Right lobe of liver (tissue), 6 donors: ENCODE data around the gene BIN1. TPM values are rescaled to one million over a fixed set of nuclear protein-coding genes. Genes with fewer than 3 reads are reported as not detected.

ENCODE experiments used
- ATAC-seq, 4 donors: fragments of 200-7000 bp; cut with Tn5 transposase; one replicate each; pipeline ENCODE4 v1.9.1; 2020; ENCODE audit warnings: mild to moderate bottlenecking in 4 of 4, moderate library complexity in 4 of 4
- DNase-seq, 3 donors: peaks; one replicate each; pipeline ENCODE4 v3.0.0-alpha.2; 2020
- H3K27ac ChIP-seq, 3 donors: fragments of 200-600 bp; one replicate each; pipeline ENCODE4 v1.8.0; 2022
- H3K27me3 ChIP-seq, 2 donors: fragments of 200-600 bp; one replicate each; pipeline ENCODE4 v1.8.0; 2022
- H3K36me3 ChIP-seq, 4 donors: fragments of 200-600 bp; sonication (generic) in 1 of 4; one replicate each; pipeline versions ENCODE4 v1.5.1 to v1.8.0; 2017 to 2022; ENCODE audit warnings: control low read depth in 1 of 4
- H3K4me1 ChIP-seq, 4 donors: fragments of 200-600 bp; sonication (generic) in 1 of 4; one replicate each; pipeline versions ENCODE4 v1.5.1 to v1.8.0; 2017 to 2022; ENCODE audit warnings: control low read depth in 1 of 4
- H3K4me3 ChIP-seq, 3 donors: fragments of 200-600 bp; one replicate each; pipeline ENCODE4 v1.8.0; 2022
- H3K9me3 ChIP-seq, 4 donors: fragments of 200-600 bp; sonication (generic) in 1 of 4; one replicate each; pipeline versions ENCODE4 v1.5.1 to v1.8.0; 2017 to 2022; ENCODE audit warnings: control low read depth in 1 of 4
- POLR2A ChIP-seq: fragments of 450-650 bp; IDR thresholded peaks from one replicate; pipeline ENCODE4 v1.6.1; 2017; ENCODE audit warnings: antibody characterized with exemption, mild to moderate bottlenecking
- WGBS: methylation state at CpG from one replicate; pipeline ENCODE4 v1.1.6; 2018; ENCODE audit warnings: low coverage, low lambda C conversion rate; ENCODE audit not compliant: insufficient coverage; ENCODE audit errors: missing lambda C conversion rate; 5-methylcytosine and 5-hydroxymethylcytosine counted together
- intact Hi-C, 2 donors: fragments of 100-400 bp; cut with DNase I; formaldehyde crosslinking; loops; one replicate each; pipeline versions ENCODE4 v1.11.2 to v1.14.1; 2022
- total RNA-seq, 6 experiments: library from RNA; depleted of rRNA in 2 of 6; stranded (reverse); fragments of >200 nt in 2 of 6; fragmentation: NEBNext Ultra II Directional in 3 of 6; extraction: Animal tissue kit (Norgen Biotek cat#: 25700) in 3 of 6; gene quantifications; one replicate each; pipeline versions ENCODE4 v1.1.0 to v1.2.4, GENCODE V29; 2016 to 2023
- TF ChIP-seq, protein P1 (sequence below), 4 donors: fragments of 200-600 bp in 3 of 4; fragments of 450-650 bp in 1 of 4; IDR thresholded peaks; one replicate each; pipeline versions ENCODE4 v1.5.1 to v1.8.0; 2016 to 2022; ENCODE audit warnings: antibody characterized with exemption in 4 of 4, mild to moderate bottlenecking in 2 of 4
- donor health status: DM: no; HTN: yes; CAD: no.
- donor health status: DM: no; HTN: no; CAD: no.
- donor health status: DM: no; HTN: no; CAD: no.
- donor health status: DM: no; HTN: yes; CAD: no.
- donor health status: DM: no; HTN: yes; CAD: no.

The BIN1 gene
- total RNA-seq, 6 experiments from 2014 or later = 20.4 to 30.8 (median 26.3) TPM

DNA sequence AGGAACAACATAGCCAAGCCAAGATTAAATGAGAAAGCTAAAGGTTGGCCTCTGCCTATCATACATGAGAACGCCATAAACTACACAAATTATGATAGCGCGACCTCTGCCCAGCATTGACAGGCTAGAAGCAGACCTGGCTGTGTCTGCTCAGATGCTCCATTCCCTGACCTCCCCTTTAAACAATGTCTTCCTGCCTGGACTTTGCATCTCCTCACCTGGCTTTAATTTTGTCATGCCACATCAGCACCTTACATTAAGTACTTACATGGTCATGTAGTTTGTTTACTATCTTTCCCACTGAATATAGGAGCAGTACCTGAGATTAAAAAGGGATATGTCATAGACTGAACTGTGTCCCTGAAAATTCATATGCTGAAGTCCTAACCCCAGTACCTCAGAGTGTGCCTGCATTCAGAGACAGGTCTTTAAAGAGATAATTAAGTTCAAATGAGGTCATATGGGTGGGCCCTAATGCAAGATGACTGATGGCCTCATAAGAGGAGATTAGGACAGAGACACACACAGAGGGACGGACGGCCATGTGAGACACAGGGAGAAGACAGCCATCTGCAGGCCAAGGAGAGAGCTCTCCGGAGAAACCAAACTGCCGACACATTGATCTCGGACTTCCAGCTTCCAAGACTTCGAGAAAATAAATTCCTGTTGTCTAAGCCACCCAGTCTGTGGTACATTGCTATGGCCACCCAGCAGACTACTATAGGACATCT lies 103.7 kb downstream of the BIN1 start:
- Histone ChIP-seq H3K4me1 (no peaks in the 10 kb centered on the region), H3K9me3 (no peaks in the 10 kb centered on the region), H3K36me3 (no peaks in the 10 kb centered on the region), H3K4me3 (no peak overlapping the region), H3K27ac (no peak overlapping the region), H3K27me3 (no peaks in the 10 kb centered on the region)
- ATAC-seq (peak; percentile 94 to 97 (median 96)), DNase-seq (peak in 2 of 3 donors; percentile 44 to 59)
- 26% methylated on average over 8 of the region's 9 CpGs for WGBS
- TF ChIP-seq, protein P1, sequence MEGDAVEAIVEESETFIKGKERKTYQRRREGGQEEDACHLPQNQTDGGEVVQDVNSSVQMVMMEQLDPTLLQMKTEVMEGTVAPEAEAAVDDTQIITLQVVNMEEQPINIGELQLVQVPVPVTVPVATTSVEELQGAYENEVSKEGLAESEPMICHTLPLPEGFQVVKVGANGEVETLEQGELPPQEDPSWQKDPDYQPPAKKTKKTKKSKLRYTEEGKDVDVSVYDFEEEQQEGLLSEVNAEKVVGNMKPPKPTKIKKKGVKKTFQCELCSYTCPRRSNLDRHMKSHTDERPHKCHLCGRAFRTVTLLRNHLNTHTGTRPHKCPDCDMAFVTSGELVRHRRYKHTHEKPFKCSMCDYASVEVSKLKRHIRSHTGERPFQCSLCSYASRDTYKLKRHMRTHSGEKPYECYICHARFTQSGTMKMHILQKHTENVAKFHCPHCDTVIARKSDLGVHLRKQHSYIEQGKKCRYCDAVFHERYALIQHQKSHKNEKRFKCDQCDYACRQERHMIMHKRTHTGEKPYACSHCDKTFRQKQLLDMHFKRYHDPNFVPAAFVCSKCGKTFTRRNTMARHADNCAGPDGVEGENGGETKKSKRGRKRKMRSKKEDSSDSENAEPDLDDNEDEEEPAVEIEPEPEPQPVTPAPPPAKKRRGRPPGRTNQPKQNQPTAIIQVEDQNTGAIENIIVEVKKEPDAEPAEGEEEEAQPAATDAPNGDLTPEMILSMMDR (IDR thresholded peaks at IDR 0.05) = peak in 3 of 4 donors; percentile 36 to 46 (median 41)
- no peak for TF ChIP-seq POLR2A
- intact Hi-C loops = no loop called here

DNA sequence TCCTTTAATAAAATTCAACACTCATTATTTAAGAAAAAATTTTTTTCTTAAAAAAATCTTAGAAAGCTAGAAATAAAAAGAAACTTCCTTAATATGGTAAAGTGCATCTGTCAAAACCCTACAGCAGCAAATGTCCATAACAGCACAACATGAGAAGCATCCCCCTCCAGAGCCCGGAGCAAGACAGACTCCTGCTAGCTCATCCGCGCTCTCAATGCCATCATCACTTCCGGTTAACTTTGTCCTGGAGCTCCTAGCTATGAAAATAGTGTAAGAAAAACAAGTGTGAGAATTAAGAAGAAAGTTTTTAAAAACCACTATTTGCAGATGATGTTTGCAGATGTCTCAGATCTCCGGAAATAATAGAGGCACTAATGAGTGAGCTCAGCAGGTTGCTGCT lies 105.2 kb downstream of the BIN1 start:
- ATAC-seq = no peak
- no peaks in the 10 kb centered on the region for H3K27me3 ChIP-seq
- DNase-seq = no peak
- TF ChIP-seq, protein P1 (IDR thresholded peaks at IDR 0.05) = no peak
- no peak for TF ChIP-seq POLR2A
- no peak overlapping the region for H3K4me3 ChIP-seq
- H3K4me1 ChIP-seq = peaks cover 0 to 9% (median 4%) of the 10 kb centered on the region in 4 donors
- no peak overlapping the region for H3K27ac ChIP-seq
- no peaks in the 10 kb centered on the region for H3K9me3 ChIP-seq
- 77% methylated on average over 5 of the region's 5 CpGs for WGBS
- intact Hi-C loops = no loop called here
- no peaks in the 10 kb centered on the region for H3K36me3 ChIP-seq

DNA sequence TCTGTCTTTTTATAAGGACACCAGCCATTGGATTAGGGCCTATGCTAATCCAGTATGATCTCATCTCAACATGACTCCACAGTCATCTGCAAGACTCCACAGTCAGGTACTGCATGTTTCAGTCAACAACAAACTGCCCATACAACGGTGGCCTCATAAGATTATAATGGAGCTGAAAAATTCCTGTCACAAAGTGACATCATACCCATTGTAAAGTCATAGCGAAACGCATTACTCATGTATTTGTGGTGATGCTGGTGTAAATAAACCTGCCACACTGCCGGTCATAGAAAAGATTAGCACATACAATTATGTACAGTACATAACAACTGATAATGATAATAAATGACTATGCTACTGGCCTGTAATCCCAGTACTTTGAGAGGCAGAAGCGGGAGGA lies 106.0 kb downstream of the BIN1 start:
- intact Hi-C loops = no loop called here
- 80% methylated on average over 5 of the region's 5 CpGs for WGBS
- Histone ChIP-seq H3K4me1 (peaks cover 0 to 16% (median 7%) of the 10 kb centered on the region in 4 donors), H3K9me3 (no peaks in the 10 kb centered on the region), H3K36me3 (no peaks in the 10 kb centered on the region), H3K27me3 (no peaks in the 10 kb centered on the region), H3K4me3 (no peak overlapping the region), H3K27ac (no peak overlapping the region)
- TF ChIP-seq, protein P1 (IDR thresholded peaks at IDR 0.05) = no peak
- no peak for TF ChIP-seq POLR2A
- no peak for DNase-seq
- no peak for ATAC-seq

DNA sequence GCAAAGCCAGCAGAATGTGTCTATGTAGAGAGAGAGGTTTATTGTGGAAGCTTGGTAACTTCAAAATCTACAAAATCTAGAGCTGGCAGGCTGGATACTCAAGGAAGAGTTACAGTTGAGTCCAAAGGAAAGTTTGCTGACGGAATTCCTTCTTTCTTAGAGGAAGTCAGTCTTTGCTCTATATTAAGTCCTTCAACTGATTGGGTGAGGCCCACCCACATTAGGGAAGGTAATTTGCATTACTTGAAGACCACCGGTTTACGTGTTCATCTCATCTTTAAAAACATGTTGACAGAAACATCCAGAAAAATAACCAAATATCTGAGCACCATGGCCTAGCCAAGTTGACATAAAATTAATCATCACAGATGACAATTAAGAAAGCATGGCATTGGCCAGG lies 106.8 kb downstream of the BIN1 start:
- intact Hi-C loops = no loop called here
- WGBS = 84% methylated on average over 3 of the region's 3 CpGs

More for the DNA sequence above, 106.8 kb downstream of the BIN1 start:
- Histone ChIP-seq H3K27ac (no peak overlapping the region), H3K27me3 (no peaks in the 10 kb centered on the region), H3K4me3 (no peak overlapping the region), H3K9me3 (no peaks in the 10 kb centered on the region), H3K36me3 (no peaks in the 10 kb centered on the region), H3K4me1 (peaks cover 0 to 23% (median 12%) of the 10 kb centered on the region in 4 donors)
- TF ChIP-seq POLR2A = no peak
- TF ChIP-seq, protein P1 (IDR thresholded peaks at IDR 0.05) = no peak
- ATAC-seq (no peak), DNase-seq (no peak)
